Measurements from ENCODE around the gene CRADD.

DNA sequence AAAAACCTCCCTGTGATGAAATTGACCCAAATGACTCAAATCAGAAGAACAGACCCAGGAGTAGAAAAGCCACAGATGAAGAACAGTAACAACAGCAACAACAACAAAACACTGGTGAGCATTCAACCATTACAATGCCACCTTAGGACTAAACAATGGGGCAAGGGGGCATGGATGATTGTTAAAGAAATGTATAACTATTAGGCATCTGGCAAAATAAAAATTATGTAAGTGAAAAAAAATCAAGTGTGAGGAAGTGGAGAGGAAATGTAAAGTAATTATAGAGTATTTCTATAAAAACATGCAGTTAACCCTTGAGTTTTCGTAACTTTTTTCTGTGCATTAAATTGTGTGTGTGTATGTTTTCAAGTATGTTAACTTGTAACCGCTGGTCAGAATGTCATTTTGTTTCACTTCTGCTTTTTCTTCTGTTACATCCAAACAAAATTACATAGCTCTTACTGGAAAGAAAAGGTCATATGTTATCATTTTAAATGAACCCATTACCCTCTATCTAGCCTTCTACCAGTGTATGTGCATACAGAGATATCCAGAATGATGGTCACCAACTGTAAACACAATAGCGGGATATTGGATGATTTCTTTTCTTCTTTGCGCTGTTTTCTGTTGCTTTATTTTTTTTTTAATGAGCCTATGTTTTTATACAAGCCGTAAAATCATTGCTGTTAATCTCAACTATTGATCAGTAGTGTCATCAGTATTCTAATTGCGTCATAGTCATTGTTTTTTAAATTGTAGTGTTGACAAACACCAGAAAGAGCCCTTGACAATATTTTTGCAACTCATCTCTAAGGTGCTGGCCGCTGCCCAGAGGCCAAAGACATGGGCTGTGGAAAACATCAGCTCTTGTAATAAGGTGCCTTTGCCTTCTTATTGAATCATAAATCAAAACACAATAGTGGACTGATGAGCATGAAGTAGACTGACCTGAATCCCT lies 170.6 kb downstream of the CRADD start:
- TF ChIP-seq, protein P1, sequence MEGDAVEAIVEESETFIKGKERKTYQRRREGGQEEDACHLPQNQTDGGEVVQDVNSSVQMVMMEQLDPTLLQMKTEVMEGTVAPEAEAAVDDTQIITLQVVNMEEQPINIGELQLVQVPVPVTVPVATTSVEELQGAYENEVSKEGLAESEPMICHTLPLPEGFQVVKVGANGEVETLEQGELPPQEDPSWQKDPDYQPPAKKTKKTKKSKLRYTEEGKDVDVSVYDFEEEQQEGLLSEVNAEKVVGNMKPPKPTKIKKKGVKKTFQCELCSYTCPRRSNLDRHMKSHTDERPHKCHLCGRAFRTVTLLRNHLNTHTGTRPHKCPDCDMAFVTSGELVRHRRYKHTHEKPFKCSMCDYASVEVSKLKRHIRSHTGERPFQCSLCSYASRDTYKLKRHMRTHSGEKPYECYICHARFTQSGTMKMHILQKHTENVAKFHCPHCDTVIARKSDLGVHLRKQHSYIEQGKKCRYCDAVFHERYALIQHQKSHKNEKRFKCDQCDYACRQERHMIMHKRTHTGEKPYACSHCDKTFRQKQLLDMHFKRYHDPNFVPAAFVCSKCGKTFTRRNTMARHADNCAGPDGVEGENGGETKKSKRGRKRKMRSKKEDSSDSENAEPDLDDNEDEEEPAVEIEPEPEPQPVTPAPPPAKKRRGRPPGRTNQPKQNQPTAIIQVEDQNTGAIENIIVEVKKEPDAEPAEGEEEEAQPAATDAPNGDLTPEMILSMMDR (tag by site-specific recombination; IDR thresholded peaks at IDR 0.05) = no peak
- TF ChIP-seq ZNF24 (tag by site-specific recombination; IDR thresholded peaks at IDR 0.05) = no peak
- TF ChIP-seq ZNF610 (tag by site-specific recombination; IDR thresholded peaks at IDR 0.05; ENCODE audit: borderline replicate concordance) = no peak
- TF ChIP-seq WT1 (tag by site-specific recombination; IDR thresholded peaks at IDR 0.05) = no peak
- no peak for TF ChIP-seq HOXA7 (CRISPR knock-in tag; IDR thresholded peaks at IDR 0.05; ENCODE audit: borderline replicate concordance)
- no peak for TF ChIP-seq ZNF175 (tag by site-specific recombination; IDR thresholded peaks at IDR 0.05)
- TF ChIP-seq, protein P2, sequence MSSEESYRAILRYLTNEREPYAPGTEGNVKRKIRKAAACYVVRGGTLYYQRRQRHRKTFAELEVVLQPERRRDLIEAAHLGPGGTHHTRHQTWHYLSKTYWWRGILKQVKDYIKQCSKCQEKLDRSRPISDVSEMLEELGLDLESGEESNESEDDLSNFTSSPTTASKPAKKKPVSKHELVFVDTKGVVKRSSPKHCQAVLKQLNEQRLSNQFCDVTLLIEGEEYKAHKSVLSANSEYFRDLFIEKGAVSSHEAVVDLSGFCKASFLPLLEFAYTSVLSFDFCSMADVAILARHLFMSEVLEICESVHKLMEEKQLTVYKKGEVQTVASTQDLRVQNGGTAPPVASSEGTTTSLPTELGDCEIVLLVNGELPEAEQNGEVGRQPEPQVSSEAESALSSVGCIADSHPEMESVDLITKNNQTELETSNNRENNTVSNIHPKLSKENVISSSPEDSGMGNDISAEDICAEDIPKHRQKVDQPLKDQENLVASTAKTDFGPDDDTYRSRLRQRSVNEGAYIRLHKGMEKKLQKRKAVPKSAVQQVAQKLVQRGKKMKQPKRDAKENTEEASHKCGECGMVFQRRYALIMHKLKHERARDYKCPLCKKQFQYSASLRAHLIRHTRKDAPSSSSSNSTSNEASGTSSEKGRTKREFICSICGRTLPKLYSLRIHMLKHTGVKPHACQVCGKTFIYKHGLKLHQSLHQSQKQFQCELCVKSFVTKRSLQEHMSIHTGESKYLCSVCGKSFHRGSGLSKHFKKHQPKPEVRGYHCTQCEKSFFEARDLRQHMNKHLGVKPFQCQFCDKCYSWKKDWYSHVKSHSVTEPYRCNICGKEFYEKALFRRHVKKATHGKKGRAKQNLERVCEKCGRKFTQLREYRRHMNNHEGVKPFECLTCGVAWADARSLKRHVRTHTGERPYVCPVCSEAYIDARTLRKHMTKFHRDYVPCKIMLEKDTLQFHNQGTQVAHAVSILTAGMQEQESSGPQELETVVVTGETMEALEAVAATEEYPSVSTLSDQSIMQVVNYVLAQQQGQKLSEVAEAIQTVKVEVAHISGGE (tag by site-specific recombination; conservative IDR thresholded peaks at IDR 0.05; ENCODE audit: low read depth) = no peak
- no peak for TF ChIP-seq SP3 (tag by site-specific recombination; IDR thresholded peaks at IDR 0.05)
- no peak for TF ChIP-seq TCF7L2 (IDR thresholded peaks at IDR 0.05; ENCODE audit: borderline replicate concordance, low read depth, low read length)
- no peak for TF ChIP-seq MEIS1 (CRISPR knock-in tag; IDR thresholded peaks at IDR 0.05; ENCODE audit: borderline replicate concordance)
- TF ChIP-seq, protein P3, sequence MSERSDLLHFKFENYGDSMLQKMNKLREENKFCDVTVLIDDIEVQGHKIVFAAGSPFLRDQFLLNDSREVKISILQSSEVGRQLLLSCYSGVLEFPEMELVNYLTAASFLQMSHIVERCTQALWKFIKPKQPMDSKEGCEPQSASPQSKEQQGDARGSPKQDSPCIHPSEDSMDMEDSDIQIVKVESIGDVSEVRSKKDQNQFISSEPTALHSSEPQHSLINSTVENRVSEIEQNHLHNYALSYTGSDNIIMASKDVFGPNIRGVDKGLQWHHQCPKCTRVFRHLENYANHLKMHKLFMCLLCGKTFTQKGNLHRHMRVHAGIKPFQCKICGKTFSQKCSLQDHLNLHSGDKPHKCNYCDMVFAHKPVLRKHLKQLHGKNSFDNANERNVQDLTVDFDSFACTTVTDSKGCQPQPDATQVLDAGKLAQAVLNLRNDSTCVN (tag by site-specific recombination; optimal IDR thresholded peaks at IDR 0.05) = no peak
- no peak for TF ChIP-seq ZFHX2 (tag by site-specific recombination; conservative IDR thresholded peaks at IDR 0.05)
- TF ChIP-seq, protein P4, sequence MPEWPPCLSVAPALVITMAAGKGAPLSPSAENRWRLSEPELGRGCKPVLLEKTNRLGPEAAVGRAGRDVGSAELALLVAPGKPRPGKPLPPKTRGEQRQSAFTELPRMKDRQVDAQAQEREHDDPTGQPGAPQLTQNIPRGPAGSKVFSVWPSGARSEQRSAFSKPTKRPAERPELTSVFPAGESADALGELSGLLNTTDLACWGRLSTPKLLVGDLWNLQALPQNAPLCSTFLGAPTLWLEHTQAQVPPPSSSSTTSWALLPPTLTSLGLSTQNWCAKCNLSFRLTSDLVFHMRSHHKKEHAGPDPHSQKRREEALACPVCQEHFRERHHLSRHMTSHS (tag by site-specific recombination; IDR thresholded peaks at IDR 0.05) = no peak

Data from HEK293 (cell line).